Liver (tissue), 5 donors: Measurements from ENCODE around the gene ZNF716. TPM values are rescaled to one million over a fixed set of nuclear protein-coding genes. Genes with fewer than 3 reads are reported as not detected.

ENCODE experiments used
- polyA plus RNA-seq, 2 donors: library from polyadenylated mRNA; stranded (reverse) in 1 of 2; unstranded in 1 of 2; fragments of 200-250 nt in 1 of 2; fragments of >200 nt in 1 of 2; fragmentation: Nextera tagmentation in 1 of 2; extraction: Ambion mirVana in 1 of 2; gene quantifications; one replicate each; pipeline versions ENCODE4 v1.2.1 to v1.2.3, GENCODE V29; 2013 to 2015
- small RNA-seq: library from RNA; depleted of rRNA; stranded (forward); fragments of <200 nt; gene quantifications from one replicate; pipeline ENCODE3, GENCODE V24; 2014
- total RNA-seq, 2 donors: library from RNA; depleted of rRNA; stranded (reverse); fragments of >200 nt; gene quantifications; one replicate each; pipeline ENCODE4 v1.2.3, GENCODE V29; 2014
- donor health status: healthy.
- donor health status: healthy.
- donor health status: healthy.

ZNF716 gene
- total and polyA plus RNA-seq, 4 donors = not detected

Small RNA genes lying within 50 kb of the gene (small RNA-seq; reads per million reads assigned to genes)
- gene MIR3147 = not detected
